Measurements from ENCODE around the gene TMEM11. TPM values are rescaled to one million over a fixed set of nuclear protein-coding genes. Genes with fewer than 3 reads are reported as not detected.

TMEM11 gene
- total and polyA plus RNA-seq, 2 of the 8 experiments (the other 6 are each of a cell fraction or from before 2014, with no cell fraction given) = 33.3 to 90.4 TPM

GRCh38 chr17:21172846-21173245, 41.1 kb downstream of the TMEM11 start:
- no peak overlapping the region for H3K18ac ChIP-seq (ENCODE audit: extremely low read depth, low read length)
- no peak overlapping the region for H2BK120ac ChIP-seq (replicated peaks; ENCODE audit: low read depth, low read length)
- H2BK12ac ChIP-seq (ENCODE audit: low read depth, low read length) = no peak overlapping the region
- no peaks in the 10 kb centered on the region for H4K20me1 ChIP-seq (replicated peaks in 1 of 2; ENCODE audit: control insufficient read depth in 1 of 2, insufficient read depth in 2 of 2, low read length in 2 of 2)
- H2BK20ac ChIP-seq (ENCODE audit: low read length) = no peak overlapping the region
- no peak for FAIRE-seq
- no peak overlapping the region for H4K91ac ChIP-seq (replicated peaks; ENCODE audit: insufficient read length, low read length)
- no peak for DNase-seq (ENCODE audit: low read depth in 1 of 2, low spot score in 2 of 2)
- H3K79me2 ChIP-seq (ENCODE audit: control insufficient read depth in 1 of 2, insufficient read depth in 2 of 2, low read length in 2 of 2) = no peaks in the 10 kb centered on the region
- H3K36me3 ChIP-seq (ENCODE audit: control insufficient read depth in 2 of 4, insufficient read depth in 4 of 4, low read length in 3 of 4) = no peaks in the 10 kb centered on the region; a peak in 1 of 8 replicates
- no peak overlapping the region for H3K4ac ChIP-seq (replicated peaks; ENCODE audit: insufficient read length, low read depth, low read length)
- WGBS, 2 experiments (ENCODE audit: extremely low coverage in 1 of 2, insufficient coverage in 1 of 2, insufficient read length in 1 of 2, insufficient replicate concordance in 2 of 2, low coverage in 1 of 2, low lambda C conversion rate in 2 of 2, missing lambda C conversion rate in 1 of 2) = 91% methylated on average over 6 of the region's 6 CpGs; no CpG with 5 or more reads in 1 of the 2 experiments
- H3K9ac ChIP-seq (replicated peaks in 1 of 4; ENCODE audit: extremely low read depth in 1 of 4, low read depth in 3 of 4, low read length in 3 of 4) = no peak overlapping the region
- H3K4me3 ChIP-seq (ENCODE audit: extremely low read depth in 1 of 4, insufficient read depth in 2 of 4, low read depth in 3 of 4, low read length in 4 of 4) = no peak overlapping the region
- no peak for TF ChIP-seq POU5F1 (IDR thresholded peaks at IDR 0.05; ENCODE audit: low read depth, low read length)
- no peak for TF ChIP-seq SP1 (IDR thresholded peaks at IDR 0.05; ENCODE audit: low read depth, low read length)
- no peak for TF ChIP-seq ATF2 (IDR thresholded peaks at IDR 0.05; ENCODE audit: low read length)
- H3K14ac ChIP-seq (ENCODE audit: insufficient read length) = no peak overlapping the region
- no peaks in the 10 kb centered on the region; the same call in 1 of the 2 replicates for H3K79me1 ChIP-seq (ENCODE audit: low read depth, low read length)
- POLR2A ChIA-PET (ENCODE audit: partially characterized antibody) = interaction anchor here (0.6 to 1.4 kb wide), 2 partner anchors 17 to 24 kb away, joined by 3 read pairs; no protein-coding TSS in a partner anchor
- H3K23ac ChIP-seq (ENCODE audit: insufficient read length) = no peak overlapping the region
- H2AFZ ChIP-seq (ENCODE audit: low read length) = no peak overlapping the region
- H4K8ac ChIP-seq (ENCODE audit: extremely low read depth, insufficient read depth, low read length) = no peak overlapping the region
- H2AK5ac ChIP-seq (ENCODE audit: low read depth, low read length) = no peak overlapping the region
- CTCF ChIA-PET (ENCODE audit: partially characterized antibody) = interaction anchor here (0.8 to 2.9 kb wide), 5 partner anchors 9 to 89 kb away, joined by 3 to 16 read pairs (median 3); no protein-coding TSS in a partner anchor
- no peak overlapping the region for H2BK15ac ChIP-seq (ENCODE audit: low read length)
- no peaks in the 10 kb centered on the region for H3K4me1 ChIP-seq (replicated peaks in 1 of 4; ENCODE audit: control insufficient read depth in 3 of 4, insufficient read depth in 4 of 4, low read length in 3 of 4)
- no peak overlapping the region for H3K56ac ChIP-seq (replicated peaks; ENCODE audit: insufficient read length, low read depth, low read length)
- no peak overlapping the region for H3K27ac ChIP-seq (ENCODE audit: low read depth, low read length)
- H3K23me2 ChIP-seq (ENCODE audit: low read depth, low read length) = no peaks in the 10 kb centered on the region
- H2BK5ac ChIP-seq (ENCODE audit: low read depth, low read length) = no peak overlapping the region; the same call in 1 of the 2 replicates
- H3K9me3 ChIP-seq (ENCODE audit: insufficient read depth in 2 of 2, low read depth in 1 of 2, low read length in 1 of 2) = no peaks in the 10 kb centered on the region
- H3K4me2 ChIP-seq (ENCODE audit: insufficient read depth in 1 of 2, low read depth in 2 of 2, low read length in 2 of 2) = no peak overlapping the region
- H3K27me3 ChIP-seq (replicated peaks in 1 of 4; ENCODE audit: control insufficient read depth in 3 of 4, extremely low read depth in 1 of 4, insufficient read depth in 3 of 4, low read length in 3 of 4) = no peaks in the 10 kb centered on the region
- H4K5ac ChIP-seq (ENCODE audit: insufficient read length, low read depth, low read length) = no peak overlapping the region

Measured in H1 (cell line).